WERI-Rb-1 (cell line): Measurements from ENCODE around the gene IQGAP2.
"Not testable (repeated sequence)": the region's sequence is repeated elsewhere in the genome, so short reads cannot be mapped to it uniquely, and the experiment has no call there.

ENCODE experiments used
- DNase-seq: peaks from one replicate; pipeline ENCODE4 v3.0.0-alpha.2; 2020
- H3K27ac ChIP-seq: fragments of 250-450 bp; sonication (Bioruptor Pico); 2 replicates; pipeline ENCODE4 v1.5.1; 2020; ENCODE audit warnings: mild to moderate bottlenecking, moderate library complexity
- H3K27me3 ChIP-seq: fragments of 250-450 bp; sonication (Bioruptor Pico); 2 replicates; pipeline ENCODE4 v1.5.1; 2021; ENCODE audit warnings: mild to moderate bottlenecking, low read depth, moderate library complexity; ENCODE audit not compliant: insufficient read depth, severe bottlenecking
- H3K36me3 ChIP-seq: fragments of 250-450 bp; sonication (Bioruptor Pico); 2 replicates; pipeline ENCODE4 v1.5.1; 2020; ENCODE audit warnings: mild to moderate bottlenecking, moderate library complexity
- H3K4me3 ChIP-seq: 2 replicates; pipeline ENCODE4 v1.5.1; 2011; ENCODE audit warnings: low read depth, mild to moderate bottlenecking, control low read depth, low read length
- H3K9me3 ChIP-seq: fragments of 250-450 bp; sonication (Bioruptor Pico); 2 replicates; pipeline ENCODE4 v1.5.1; 2021; ENCODE audit warnings: mild to moderate bottlenecking, moderate library complexity; ENCODE audit not compliant: severe bottlenecking
- CTCF ChIP-seq: IDR thresholded peaks from 2 replicates; pipeline ENCODE4 v1.5.1; 2011; ENCODE audit warnings: low read depth, mild to moderate bottlenecking, control low read depth, inconsistent platforms, low read length

IQGAP2 gene

GRCh38 chr5:76732405-76733048 lies 329.4 kb downstream of the IQGAP2 start:
- H3K27ac ChIP-seq = no peak overlapping the region
- H3K36me3 ChIP-seq = peaks cover 23% of the 10 kb centered on the region

GRCh38 chr5:76733049-76733417 lies 329.9 kb downstream of the IQGAP2 start:
- H3K27me3 ChIP-seq = no peaks in the 10 kb centered on the region
- H3K27ac ChIP-seq = no peak overlapping the region

More at GRCh38 chr5:76732405-76733048, 329.4 kb downstream of the IQGAP2 start:
- Histone ChIP-seq H3K4me3 (no peak overlapping the region), H3K9me3 (peaks cover 6% of the 10 kb centered on the region), H3K27me3 (no peaks in the 10 kb centered on the region)
- DNase-seq = no peak
- no peak for TF ChIP-seq CTCF

GRCh38 chr5:76735762-76736545 lies 332.9 kb downstream of the IQGAP2 start:
- no peak for DNase-seq
- H3K27ac ChIP-seq = no peak overlapping the region
- TF ChIP-seq CTCF = no peak
- peaks cover 18% of the 10 kb centered on the region for H3K36me3 ChIP-seq
- H3K4me3 ChIP-seq = no peak overlapping the region
- H3K27me3 ChIP-seq = no peaks in the 10 kb centered on the region
- H3K9me3 ChIP-seq = no peaks in the 10 kb centered on the region

More at GRCh38 chr5:76733049-76733417, 329.9 kb downstream of the IQGAP2 start:
- Histone ChIP-seq H3K36me3 (peaks cover 23% of the 10 kb centered on the region), H3K4me3 (no peak overlapping the region), H3K9me3 (peaks cover 6% of the 10 kb centered on the region)
- no peak for DNase-seq
- TF ChIP-seq CTCF = no peak

- no peak overlapping the region for H3K4me3 ChIP-seq
- peaks cover 18% of the 10 kb centered on the region for H3K36me3 ChIP-seq
- H3K27ac ChIP-seq = no peak overlapping the region
- no peaks in the 10 kb centered on the region for H3K27me3 ChIP-seq
- no peaks in the 10 kb centered on the region for H3K9me3 ChIP-seq
- no peak for DNase-seq
- no peak for TF ChIP-seq CTCF
These were observed 333.8 kb downstream of the IQGAP2 start for GRCh38 chr5:76736679-76737556.

- Histone ChIP-seq H3K27ac (no peak overlapping the region), H3K9me3 (no peaks in the 10 kb centered on the region), H3K36me3 (peaks cover 11% of the 10 kb centered on the region), H3K27me3 (no peaks in the 10 kb centered on the region), H3K4me3 (no peak overlapping the region)
- DNase-seq = no peak
- TF ChIP-seq CTCF = no peak
These were observed 334.8 kb downstream of the IQGAP2 start for GRCh38 chr5:76737846-76738245.

GRCh38 chr5:76741506-76741905 lies 338.4 kb downstream of the IQGAP2 start:
- H3K4me3 ChIP-seq, DNase-seq, H3K27me3 ChIP-seq: not testable (repeated sequence)

More at GRCh38 chr5:76741506-76741905, 338.4 kb downstream of the IQGAP2 start:
- not testable (repeated sequence) for H3K9me3 ChIP-seq, H3K27ac ChIP-seq, H3K36me3 ChIP-seq
